ENCODE measurements around the gene TRAF3.
A peak's percentile ranks its signal among the peaks of the same experiment; 100 is the strongest.

TRAF3 gene

GRCh38 chr14:102908766-102909455, 131.7 kb downstream of the TRAF3 start:
- no peak for DNase-seq (ENCODE audit: low spot score)

- DNase-seq (ENCODE audit: low spot score), result no peak
These were observed 132.2 kb downstream of the TRAF3 start for GRCh38 chr14:102909462-102909861.

GRCh38 chr14:102909911-102910310, 132.7 kb downstream of the TRAF3 start:
- no peak for DNase-seq (ENCODE audit: low spot score)

GRCh38 chr14:102910442-102910841, 133.2 kb downstream of the TRAF3 start:
- DNase-seq (ENCODE audit: low spot score), result no peak

GRCh38 chr14:102911541-102911951, 134.3 kb downstream of the TRAF3 start:
- DNase-seq (ENCODE audit: low spot score), result no peak

GRCh38 chr14:102911991-102912761, 134.9 kb downstream of the TRAF3 start:
- DNase-seq (ENCODE audit: low spot score), result no peak

GRCh38 chr14:102913341-102914211, 136.3 kb downstream of the TRAF3 start:
- DNase-seq (ENCODE audit: low spot score), result no peak

GRCh38 chr14:102914474-102915291, 137.4 kb downstream of the TRAF3 start:
- DNase-seq (ENCODE audit: low spot score), result no peak

- no peak for DNase-seq (ENCODE audit: low spot score)
These were observed 138.3 kb downstream of the TRAF3 start for GRCh38 chr14:102915292-102916110.

- DNase-seq (ENCODE audit: low spot score), result no peak
These were observed 139.3 kb downstream of the TRAF3 start for GRCh38 chr14:102916347-102917055.

GRCh38 chr14:102917056-102917385, 139.8 kb downstream of the TRAF3 start:
- DNase-seq (ENCODE audit: low spot score), result no peak

GRCh38 chr14:102917469-102918211, 140.4 kb downstream of the TRAF3 start:
- DNase-seq (ENCODE audit: low spot score), result peak; percentile 61

- DNase-seq (ENCODE audit: low spot score), result no peak
These were observed 141.2 kb downstream of the TRAF3 start for GRCh38 chr14:102918438-102918837.

GRCh38 chr14:102920273-102920997, 143.2 kb downstream of the TRAF3 start:
- no peak for DNase-seq (ENCODE audit: low spot score)

GRCh38 chr14:102920998-102921304, 143.7 kb downstream of the TRAF3 start:
- no peak for DNase-seq (ENCODE audit: low spot score)

- no peak for DNase-seq (ENCODE audit: low spot score)
These were observed 145.4 kb downstream of the TRAF3 start, which contains the start of gene AMN for GRCh38 chr14:102922490-102923200. AMN (plus strand) TSS chr14:102922663; CDS start chr14:102922689, 26 bp downstream.

- no peak for DNase-seq (ENCODE audit: low spot score)
These were observed 146.1 kb downstream of the TRAF3 start for GRCh38 chr14:102923201-102923924.
